ENCODE results near the gene ZNF57.

GRCh38 chr19:2917275-2918184 is 16.8 kb downstream of the ZNF57 start:
- TF ChIP-seq CTCF (conservative IDR thresholded peaks at IDR 0.05; ENCODE audit: low read length) (no peak), EZH2phosphoT487 (IDR thresholded peaks at IDR 0.05; ENCODE audit: borderline replicate concordance, low read depth, low read length) (no peak)
